Body of pancreas (tissue), 4 donors: ENCODE results near the gene SNX3.

Source experiments
- CTCF ChIP-seq, 7 experiments: fragments of 450-650 bp in 4 of 7; fragments of 200-600 bp in 3 of 7; sonication (generic) in 3 of 7; IDR thresholded peaks; one replicate each; pipeline ENCODE4 v1.5.1; 2016 to 2019; ENCODE audit warnings: antibody characterized with exemption in 7 of 7
- POLR2A ChIP-seq, 3 donors: fragments of 450-650 bp; IDR thresholded peaks; one replicate each; pipeline ENCODE4 v1.6.1; 2016; ENCODE audit warnings: antibody characterized with exemption in 3 of 3, mild to moderate bottlenecking in 2 of 3

GRCh38 chr6:108254433-108255410 lies 6.1 kb downstream of the SNX3 start:
- TF ChIP-seq CTCF (IDR thresholded peaks at IDR 0.05) = no peak
- TF ChIP-seq POLR2A (IDR thresholded peaks at IDR 0.05) = no peak
